Esophagus muscularis mucosa (tissue), 3 donors: Measurements from ENCODE around the gene AFF2.

Experiments
- POLR2A ChIP-seq: fragments of 450-650 bp; IDR thresholded peaks from one replicate; pipeline ENCODE4 v1.6.1; 2017; ENCODE audit warnings: antibody characterized with exemption, moderate library complexity, mild to moderate bottlenecking, low read depth
- TF ChIP-seq, protein P1 (sequence below), 3 experiments: fragments of 200-600 bp in 2 of 3; fragments of 450-650 bp in 1 of 3; sonication (generic) in 2 of 3; IDR thresholded peaks; one replicate each; pipeline ENCODE4 v1.5.1; 2017 to 2019; ENCODE audit warnings: antibody characterized with exemption in 3 of 3, mild to moderate bottlenecking in 2 of 3, moderate library complexity in 1 of 3

- TF ChIP-seq POLR2A, result no peak
- TF ChIP-seq, protein P1, sequence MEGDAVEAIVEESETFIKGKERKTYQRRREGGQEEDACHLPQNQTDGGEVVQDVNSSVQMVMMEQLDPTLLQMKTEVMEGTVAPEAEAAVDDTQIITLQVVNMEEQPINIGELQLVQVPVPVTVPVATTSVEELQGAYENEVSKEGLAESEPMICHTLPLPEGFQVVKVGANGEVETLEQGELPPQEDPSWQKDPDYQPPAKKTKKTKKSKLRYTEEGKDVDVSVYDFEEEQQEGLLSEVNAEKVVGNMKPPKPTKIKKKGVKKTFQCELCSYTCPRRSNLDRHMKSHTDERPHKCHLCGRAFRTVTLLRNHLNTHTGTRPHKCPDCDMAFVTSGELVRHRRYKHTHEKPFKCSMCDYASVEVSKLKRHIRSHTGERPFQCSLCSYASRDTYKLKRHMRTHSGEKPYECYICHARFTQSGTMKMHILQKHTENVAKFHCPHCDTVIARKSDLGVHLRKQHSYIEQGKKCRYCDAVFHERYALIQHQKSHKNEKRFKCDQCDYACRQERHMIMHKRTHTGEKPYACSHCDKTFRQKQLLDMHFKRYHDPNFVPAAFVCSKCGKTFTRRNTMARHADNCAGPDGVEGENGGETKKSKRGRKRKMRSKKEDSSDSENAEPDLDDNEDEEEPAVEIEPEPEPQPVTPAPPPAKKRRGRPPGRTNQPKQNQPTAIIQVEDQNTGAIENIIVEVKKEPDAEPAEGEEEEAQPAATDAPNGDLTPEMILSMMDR (IDR thresholded peaks at IDR 0.05), result no peak
These were observed 404.1 kb downstream of the AFF2 start for GRCh38 chrX:148904421-148905111.
